Psoas muscle (tissue), 8 donors: ENCODE results near the gene C12orf43. TPM values are rescaled to one million over a fixed set of nuclear protein-coding genes. Genes with fewer than 3 reads are reported as not detected.

Experiments
- ATAC-seq, 4 donors: fragments of 200-7000 bp; cut with Tn5 transposase; one replicate each; pipeline ENCODE4 v1.9.1; 2020; ENCODE audit warnings: moderate library complexity in 3 of 4, mild to moderate bottlenecking in 2 of 4
- DNase-seq, 2 donors: peaks; one replicate each; pipeline ENCODE4 v3.0.0-alpha.2; 2020
- H3K27ac ChIP-seq: fragments of 200-600 bp; one replicate; pipeline ENCODE4 v1.8.0; 2022
- H3K27me3 ChIP-seq, 3 donors: fragments of 200-600 bp in 1 of 3; one replicate each; pipeline versions ENCODE4 v1.6.1 to v1.8.0; 2013 to 2022; ENCODE audit warnings: low read length in 2 of 3, mild to moderate bottlenecking in 2 of 3, moderate library complexity in 1 of 3; ENCODE audit not compliant: insufficient read depth in 3 of 3
- H3K36me3 ChIP-seq, 2 donors: fragments of 200-600 bp in 1 of 2; one replicate each; pipeline versions ENCODE4 v1.6.1 to v1.8.0; 2013 to 2022; ENCODE audit warnings: low read depth in 1 of 2, mild to moderate bottlenecking in 1 of 2, moderate library complexity in 1 of 2; ENCODE audit not compliant: insufficient read depth in 1 of 2
- H3K4me1 ChIP-seq: fragments of 200-600 bp; one replicate; pipeline ENCODE4 v1.8.0; 2022
- H3K4me3 ChIP-seq: fragments of 200-600 bp; one replicate; pipeline ENCODE4 v1.8.0; 2022; ENCODE audit warnings: mild to moderate bottlenecking
- H3K9me3 ChIP-seq: fragments of 200-600 bp; one replicate; pipeline ENCODE4 v1.8.0; 2022
- WGBS, 3 donors: extraction: QIAGEN DNeasy Blood & Tissue Kit; methylation state at CpG; one replicate each; pipeline versions ENCODE4 v1.1.6 to v1.1.7; 2013; 5-methylcytosine and 5-hydroxymethylcytosine counted together
- intact Hi-C, 2 donors: fragments of 100-400 bp; cut with DNase I; formaldehyde crosslinking; loops; one replicate each; pipeline versions ENCODE4 v1.11.0 to v1.14.2; 2022
- polyA plus RNA-seq, 3 donors: library from polyadenylated mRNA; stranded (reverse); fragments of 200-250 nt; gene quantifications; one replicate each; pipeline ENCODE4 v1.2.3, GENCODE V29; 2013
- total RNA-seq, 4 donors: library from RNA; stranded (reverse); fragmentation: NEBNext Ultra II Directional in 2 of 4; extraction: Animal tissue kit (Norgen Biotek cat#: 25700) in 2 of 4; gene quantifications; one replicate each; pipeline versions ENCODE4 v1.2.1 to v1.2.4, GENCODE V29; 2021 to 2023
- TF ChIP-seq, protein P1 (sequence below): fragments of 200-600 bp; IDR thresholded peaks from one replicate; pipeline ENCODE4 v1.8.0; 2022; ENCODE audit warnings: antibody characterized with exemption
- donor health status: healthy with polysubstance abuse.
- donor health status: DM: no; HTN: no; CAD: no; lungs with moderate emphysema.
- donor health status: Bipolar disorder and iron deficiency.
- donor health status: healthy.
- donor health status: DM: yes; HTN: yes; CAD: no.
- donor health status: DM: no; HTN: no; CAD: no.
- donor health status: DM: no; HTN: no; CAD: no.
- donor health status: DM: yes; HTN: yes; CAD: no.

Gene C12orf43
- total and polyA plus RNA-seq, 7 donors, result 5.0 to 19.4 (median 8.0) TPM

DNA sequence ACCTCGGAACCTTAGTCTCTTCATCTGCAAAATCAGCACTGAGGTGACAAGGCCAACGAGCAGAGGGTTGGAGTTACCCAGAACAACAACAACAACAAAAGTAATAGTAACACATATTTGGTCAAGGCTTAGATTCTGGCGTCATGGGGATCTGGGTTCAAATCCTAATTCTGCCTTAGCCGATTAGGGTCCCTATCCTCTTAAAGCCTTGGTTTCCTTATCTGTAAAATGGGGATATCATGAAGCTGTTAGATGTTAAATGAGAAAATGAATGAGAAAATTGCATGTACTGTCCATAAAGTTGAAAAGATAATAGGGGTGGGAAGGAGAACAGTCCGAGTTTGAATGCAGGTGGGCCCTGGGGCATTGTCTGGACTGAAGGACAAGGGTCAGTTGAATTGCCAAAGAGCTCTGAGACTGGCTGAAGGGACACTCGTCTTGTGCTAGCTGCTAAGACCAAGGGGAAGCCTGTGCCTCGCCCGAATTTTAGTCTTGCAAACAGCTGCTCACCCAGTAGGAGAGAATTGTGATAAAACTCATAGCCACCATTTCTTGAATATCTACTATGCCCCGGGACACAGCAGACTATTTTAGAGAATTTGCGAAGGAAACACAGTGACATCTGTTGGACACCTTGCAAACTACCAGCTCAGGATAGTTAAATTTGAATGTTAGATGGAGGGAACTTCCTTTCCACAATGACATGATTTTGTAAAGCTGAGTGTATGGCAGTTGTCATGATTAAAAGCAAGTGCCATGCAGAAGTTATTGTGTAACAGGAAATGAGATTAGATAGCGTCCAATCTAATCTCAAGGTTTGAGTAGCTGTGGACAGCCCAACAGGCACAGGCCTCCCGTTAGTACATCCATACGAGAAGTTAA lies 44.7 kb downstream of the C12orf43 start:
- intact Hi-C loops, result loop anchor here (2.0 to 5.0 kb wide), 7 partner anchors 114 to 384 kb away; partner anchors contain the start of genes ACADS (in 2 of the 2) and UNC119B (in 2 of the 2)
- Histone ChIP-seq H3K9me3 (no peaks in the 10 kb centered on the region), H3K36me3 (no peaks in the 10 kb centered on the region), H3K27ac (no peak overlapping the region), H3K4me1 (no peaks in the 10 kb centered on the region), H3K27me3 (no peaks in the 10 kb centered on the region), H3K4me3 (no peak overlapping the region)
- DNase-seq (no peak), ATAC-seq (peak; percentile 66 to 91 (median 80))
- TF ChIP-seq, protein P1, sequence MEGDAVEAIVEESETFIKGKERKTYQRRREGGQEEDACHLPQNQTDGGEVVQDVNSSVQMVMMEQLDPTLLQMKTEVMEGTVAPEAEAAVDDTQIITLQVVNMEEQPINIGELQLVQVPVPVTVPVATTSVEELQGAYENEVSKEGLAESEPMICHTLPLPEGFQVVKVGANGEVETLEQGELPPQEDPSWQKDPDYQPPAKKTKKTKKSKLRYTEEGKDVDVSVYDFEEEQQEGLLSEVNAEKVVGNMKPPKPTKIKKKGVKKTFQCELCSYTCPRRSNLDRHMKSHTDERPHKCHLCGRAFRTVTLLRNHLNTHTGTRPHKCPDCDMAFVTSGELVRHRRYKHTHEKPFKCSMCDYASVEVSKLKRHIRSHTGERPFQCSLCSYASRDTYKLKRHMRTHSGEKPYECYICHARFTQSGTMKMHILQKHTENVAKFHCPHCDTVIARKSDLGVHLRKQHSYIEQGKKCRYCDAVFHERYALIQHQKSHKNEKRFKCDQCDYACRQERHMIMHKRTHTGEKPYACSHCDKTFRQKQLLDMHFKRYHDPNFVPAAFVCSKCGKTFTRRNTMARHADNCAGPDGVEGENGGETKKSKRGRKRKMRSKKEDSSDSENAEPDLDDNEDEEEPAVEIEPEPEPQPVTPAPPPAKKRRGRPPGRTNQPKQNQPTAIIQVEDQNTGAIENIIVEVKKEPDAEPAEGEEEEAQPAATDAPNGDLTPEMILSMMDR, result peak; percentile 76
- 40 to 43% (median 41%) methylated on average over 13 of the region's 13 CpGs for WGBS, 3 donors

DNA sequence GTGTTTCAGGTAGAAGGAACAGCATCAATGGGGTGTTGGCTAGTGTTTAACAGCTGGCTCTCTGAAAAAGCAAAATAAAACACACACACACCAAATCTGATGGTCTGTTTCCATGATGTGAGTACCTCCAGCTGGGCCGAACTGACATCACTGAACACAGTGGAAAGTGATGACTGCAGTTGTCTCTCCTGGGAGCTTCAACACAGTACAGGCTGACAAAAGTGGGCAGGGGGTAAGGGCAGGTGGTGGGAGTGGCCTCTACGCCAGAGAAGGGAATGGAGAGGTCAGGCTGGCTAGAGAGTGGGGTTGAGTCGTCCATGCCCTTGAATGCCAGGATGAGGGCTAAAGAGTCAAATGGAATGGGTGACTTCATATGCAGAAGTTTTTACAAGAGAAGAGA lies 46.0 kb downstream of the C12orf43 start:
- 58 to 69% (median 68%) methylated on average over 3 of the region's 3 CpGs for WGBS, 3 donors
- Histone ChIP-seq H3K9me3 (no peaks in the 10 kb centered on the region), H3K4me1 (no peaks in the 10 kb centered on the region), H3K36me3 (no peaks in the 10 kb centered on the region), H3K27me3 (no peaks in the 10 kb centered on the region), H3K27ac (no peak overlapping the region), H3K4me3 (no peak overlapping the region)
- intact Hi-C loops, result loop anchor here (2.0 to 5.0 kb wide), 7 partner anchors 113 to 383 kb away; partner anchors contain the start of genes ACADS (in 2 of the 2) and UNC119B (in 2 of the 2)
- ATAC-seq (no peak), DNase-seq (no peak)
- TF ChIP-seq, protein P1, result no peak

DNA sequence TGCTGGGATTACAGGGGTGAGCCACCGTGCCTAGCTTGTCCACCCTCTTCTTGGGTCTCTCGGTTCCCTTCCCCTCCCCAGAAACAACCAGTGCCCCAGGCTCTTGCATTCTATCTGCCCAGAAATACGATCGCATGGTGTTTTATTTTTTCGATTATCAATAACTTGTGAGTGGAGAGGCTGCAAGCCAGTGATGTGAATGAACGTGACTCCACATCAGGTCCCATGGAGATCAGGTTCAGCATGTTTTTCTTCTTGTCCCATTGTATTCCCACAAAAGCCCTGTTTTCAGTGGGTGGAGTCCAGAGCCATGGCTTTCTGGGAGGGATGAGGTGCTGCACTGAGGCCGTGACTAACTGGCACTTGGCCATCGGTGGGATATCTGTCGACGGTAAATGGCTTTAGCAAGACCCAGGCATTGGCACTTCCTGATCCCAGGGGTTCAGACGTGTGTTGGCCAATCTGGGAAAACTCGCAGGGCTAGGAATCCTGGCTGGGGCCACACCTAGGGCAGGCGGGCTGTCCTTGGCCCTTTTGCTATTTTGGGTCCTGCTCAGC lies 50.7 kb downstream of the C12orf43 start:
- no peak for ATAC-seq
- Histone ChIP-seq H3K27ac (no peak overlapping the region), H3K27me3 (no peaks in the 10 kb centered on the region), H3K4me1 (no peaks in the 10 kb centered on the region), H3K9me3 (no peaks in the 10 kb centered on the region), H3K36me3 (no peaks in the 10 kb centered on the region), H3K4me3 (no peak overlapping the region)
- intact Hi-C loops, result no loop called here
- TF ChIP-seq, protein P1, result no peak
- 53 to 61% (median 55%) methylated on average over 13 of the region's 13 CpGs for WGBS, 3 donors
- DNase-seq, result no peak

DNA sequence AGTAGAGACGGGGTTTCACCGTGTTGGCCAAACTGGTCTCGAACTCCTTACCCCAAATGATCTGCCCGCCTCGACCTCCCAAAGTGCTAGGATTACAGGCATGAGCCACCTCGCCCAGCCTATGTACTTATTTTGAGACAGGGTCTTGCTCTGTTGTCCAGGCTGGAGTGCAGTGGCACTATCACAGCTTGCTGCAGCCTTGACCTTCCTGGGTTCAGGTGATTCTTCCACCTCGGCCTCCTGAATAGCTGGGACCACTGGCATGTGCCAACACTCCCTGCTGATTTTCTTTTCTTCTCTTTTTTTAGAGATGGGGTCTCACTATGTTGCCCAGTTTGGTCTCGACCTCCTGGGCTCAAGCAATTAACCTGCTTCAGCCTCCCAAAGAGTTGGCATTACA lies 52.0 kb downstream of the C12orf43 start:
- 80 to 90% (median 87%) methylated on average over 8 of the region's 8 CpGs for WGBS, 3 donors
- no peak for ATAC-seq
- intact Hi-C loops, result no loop called here

More for the DNA sequence above, 52.0 kb downstream of the C12orf43 start:
- no peaks in the 10 kb centered on the region for H3K27me3 ChIP-seq
- DNase-seq, result no peak
- H3K9me3 ChIP-seq, result no peaks in the 10 kb centered on the region
- H3K27ac ChIP-seq, result no peak overlapping the region
- no peaks in the 10 kb centered on the region for H3K36me3 ChIP-seq
- H3K4me3 ChIP-seq, result no peak overlapping the region
- no peaks in the 10 kb centered on the region for H3K4me1 ChIP-seq
- TF ChIP-seq, protein P1, result no peak
